WTC11 (cell line): ENCODE data around the gene SMYD3. TPM values are rescaled to one million over a fixed set of nuclear protein-coding genes. Genes with fewer than 3 reads are reported as not detected.
"Not testable (repeated sequence)": the region's sequence is repeated elsewhere in the genome, so short reads cannot be mapped to it uniquely, and the experiment has no call there.

ENCODE experiments used
- ATAC-seq: fragments of 200-7000 bp; cut with Tn5 transposase; 2 replicates; pipeline ENCODE4 v1.10.0; 2021; ENCODE audit warnings: mild to moderate bottlenecking, moderate library complexity
- CTCF ChIA-PET: fragments of 300-600 bp; sonication (Branson Sonifier 250); formaldehyde crosslinking; loops from one replicate; lab custom pipeline; 2021; ENCODE audit warnings: antibody characterized with exemption; lab: Charles Lee
- POLR2A ChIA-PET: fragments of 350-600 bp; sonication (Branson Sonifier 250); formaldehyde crosslinking; loops from one replicate; lab custom pipeline; 2021; ENCODE audit warnings: antibody characterized with exemption; lab: Charles Lee
- DNase-seq: peaks from one replicate; pipeline ENCODE4 v3.0.0; 2021; ENCODE audit warnings: low spot score
- H3K27ac Mint-ChIP-seq: 2 replicates; pipeline ENCODE4 v1.8.0; 2021; ENCODE audit warnings: mixed read lengths
- H3K27me3 Mint-ChIP-seq: 2 replicates; pipeline ENCODE4 v1.8.0; 2021; ENCODE audit warnings: low read depth, mild to moderate bottlenecking, moderate library complexity, mixed read lengths
- H3K36me3 Mint-ChIP-seq: 2 replicates; pipeline ENCODE4 v1.8.0; 2021; ENCODE audit warnings: mixed read lengths
- H3K4me1 Mint-ChIP-seq: 2 replicates; pipeline ENCODE4 v1.8.0; 2022; ENCODE audit warnings: mixed read lengths
- H3K4me3 Mint-ChIP-seq: 2 replicates; pipeline ENCODE4 v1.8.0; 2021; ENCODE audit warnings: mild to moderate bottlenecking, moderate library complexity, mixed read lengths
- H3K9me3 Mint-ChIP-seq: 2 replicates; pipeline ENCODE4 v1.8.0; 2021; ENCODE audit warnings: mixed read lengths
- E2F1 ChIP-seq: sonication (generic); formaldehyde crosslinking; IDR thresholded peaks from 2 replicates; pipeline ENCODE4 v1.8.0; 2022; ENCODE audit warnings: mild to moderate bottlenecking, missing genetic modification reagents
- E2F4 ChIP-seq: sonication (generic); formaldehyde crosslinking; IDR thresholded peaks from 2 replicates; pipeline ENCODE4 v1.8.1; 2022; ENCODE audit warnings: low read depth, mild to moderate bottlenecking, moderate library complexity, missing genetic modification reagents, borderline replicate concordance
- FOXK1 ChIP-seq: sonication (generic); formaldehyde crosslinking; IDR thresholded peaks from 2 replicates; pipeline ENCODE4 v1.8.0; 2022; ENCODE audit warnings: mild to moderate bottlenecking, moderate library complexity, missing genetic modification reagents
- MXD4 ChIP-seq: fragments of 250-450 bp; sonication (Bioruptor Pico); IDR thresholded peaks from 2 replicates; pipeline ENCODE4 v1.8.0; 2021; ENCODE audit warnings: mild to moderate bottlenecking, moderate library complexity, borderline replicate concordance
- NFE2L1 ChIP-seq: sonication (generic); formaldehyde crosslinking; IDR thresholded peaks from 2 replicates; pipeline ENCODE4 v1.8.1; 2023; ENCODE audit warnings: missing genetic modification reagents
- NR2C2 ChIP-seq: sonication (generic); formaldehyde crosslinking; IDR thresholded peaks from 2 replicates; pipeline ENCODE4 v1.8.0; 2022; ENCODE audit warnings: mild to moderate bottlenecking, missing genetic modification reagents
- OVOL2 ChIP-seq: fragments of 250-450 bp; sonication (Bioruptor Pico); IDR thresholded peaks from 2 replicates; pipeline ENCODE4 v1.9.0; 2021; ENCODE audit warnings: mild to moderate bottlenecking, borderline replicate concordance
- PRDM15 ChIP-seq: sonication (generic); formaldehyde crosslinking; IDR thresholded peaks from 2 replicates; pipeline ENCODE4 v1.8.0; 2022; ENCODE audit warnings: missing genetic modification reagents
- PREB ChIP-seq: sonication (generic); formaldehyde crosslinking; IDR thresholded peaks from 2 replicates; pipeline ENCODE4 v1.8.1; 2022; ENCODE audit warnings: mild to moderate bottlenecking, missing genetic modification reagents, moderate library complexity, borderline replicate concordance
- SP1 ChIP-seq: sonication (generic); formaldehyde crosslinking; conservative IDR thresholded peaks from 2 replicates; pipeline ENCODE4 v1.8.1; 2022; ENCODE audit warnings: missing genetic modification reagents
- ZNF263 ChIP-seq: sonication (generic); formaldehyde crosslinking; IDR thresholded peaks from 2 replicates; pipeline ENCODE4 v1.8.1; 2022; ENCODE audit warnings: low read depth, mild to moderate bottlenecking, moderate library complexity, missing genetic modification reagents
- ZNF396 ChIP-seq: fragments of 250-450 bp; sonication (Bioruptor Pico); IDR thresholded peaks from 2 replicates; pipeline ENCODE4 v1.8.0; 2021; ENCODE audit warnings: mild to moderate bottlenecking, moderate library complexity, borderline replicate concordance
- ZNF423 ChIP-seq: fragments of 250-450 bp; sonication (Bioruptor Pico); IDR thresholded peaks from 2 replicates; pipeline ENCODE4 v2.1.2; 2022; ENCODE audit warnings: mild to moderate bottlenecking, moderate library complexity
- total RNA-seq: library from RNA; stranded (reverse); gene quantifications from 3 replicates; pipeline ENCODE4 v1.2.3, GENCODE V29; 2021
- TF ChIP-seq, protein P1 (sequence below): fragments of 250-450 bp; sonication (Bioruptor Pico); IDR thresholded peaks from 2 replicates; pipeline ENCODE4 v1.9.0; 2021; ENCODE audit warnings: mild to moderate bottlenecking
- TF ChIP-seq, protein P2 (sequence below): fragments of 250-450 bp; sonication (Bioruptor Pico); IDR thresholded peaks from 2 replicates; pipeline ENCODE4 v2.1.2; 2022; ENCODE audit warnings: mild to moderate bottlenecking, moderate library complexity
- TF ChIP-seq, protein P3 (sequence below): sonication (generic); formaldehyde crosslinking; IDR thresholded peaks from 2 replicates; pipeline ENCODE4 v1.8.1; 2023; ENCODE audit warnings: mild to moderate bottlenecking, missing genetic modification reagents, borderline replicate concordance
- TF ChIP-seq, protein P4 (sequence below): sonication (generic); formaldehyde crosslinking; IDR thresholded peaks from 2 replicates; pipeline ENCODE4 v1.8.1; 2022; ENCODE audit warnings: missing genetic modification reagents, borderline replicate concordance

Gene SMYD3
- total RNA-seq, 1 experiment from 2014 or later, result 21.4 TPM

DNA sequence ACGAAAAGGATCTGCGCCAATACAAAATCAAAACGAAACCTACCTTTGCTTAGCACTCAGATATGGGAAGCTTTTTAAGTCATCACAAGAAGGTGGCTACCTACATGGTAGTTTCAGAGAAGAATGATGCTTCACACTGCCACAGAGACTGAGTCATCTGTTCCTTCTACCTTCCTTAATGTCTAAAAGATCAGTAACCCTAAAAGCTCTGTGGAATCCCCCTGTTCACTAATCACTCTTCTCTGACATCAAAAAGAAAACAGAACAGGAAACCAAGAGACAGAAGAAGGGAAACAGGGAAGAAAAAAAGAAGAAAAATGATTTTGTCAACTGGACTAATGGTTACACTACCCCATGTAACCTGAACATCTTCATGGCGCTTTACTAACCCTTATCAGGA lies 177.2 kb downstream of the SMYD3 start:
- H3K27ac Mint-ChIP-seq, result no peak overlapping the region
- H3K36me3 Mint-ChIP-seq, result peaks cover 5% of the 10 kb centered on the region; the same call in 1 of the 2 replicates
- H3K4me1 Mint-ChIP-seq, result no peaks in the 10 kb centered on the region
- no peak overlapping the region for H3K4me3 Mint-ChIP-seq
- H3K27me3 Mint-ChIP-seq, result no peaks in the 10 kb centered on the region
- ChIA-PET POLR2A (no interaction called here), CTCF (no interaction called here)
- DNase-seq (no peak), ATAC-seq (no peak)
- TF ChIP-seq PRDM15 (CRISPR knock-in tag), result no peak
- TF ChIP-seq NFE2L1 (CRISPR knock-in tag), result no peak
- TF ChIP-seq OVOL2, result no peak
- no peak for TF ChIP-seq FOXK1 (CRISPR knock-in tag)
- TF ChIP-seq, protein P1, sequence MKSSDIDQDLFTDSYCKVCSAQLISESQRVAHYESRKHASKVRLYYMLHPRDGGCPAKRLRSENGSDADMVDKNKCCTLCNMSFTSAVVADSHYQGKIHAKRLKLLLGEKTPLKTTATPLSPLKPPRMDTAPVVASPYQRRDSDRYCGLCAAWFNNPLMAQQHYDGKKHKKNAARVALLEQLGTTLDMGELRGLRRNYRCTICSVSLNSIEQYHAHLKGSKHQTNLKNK (CRISPR knock-in tag), result no peak
- no peak for TF ChIP-seq ZNF423 (CRISPR knock-in tag)
- no peak for TF ChIP-seq ZNF263 (CRISPR knock-in tag)
- no peak for TF ChIP-seq MXD4 (CRISPR knock-in tag)
- TF ChIP-seq E2F4 (CRISPR knock-in tag), result no peak
- TF ChIP-seq, protein P2, sequence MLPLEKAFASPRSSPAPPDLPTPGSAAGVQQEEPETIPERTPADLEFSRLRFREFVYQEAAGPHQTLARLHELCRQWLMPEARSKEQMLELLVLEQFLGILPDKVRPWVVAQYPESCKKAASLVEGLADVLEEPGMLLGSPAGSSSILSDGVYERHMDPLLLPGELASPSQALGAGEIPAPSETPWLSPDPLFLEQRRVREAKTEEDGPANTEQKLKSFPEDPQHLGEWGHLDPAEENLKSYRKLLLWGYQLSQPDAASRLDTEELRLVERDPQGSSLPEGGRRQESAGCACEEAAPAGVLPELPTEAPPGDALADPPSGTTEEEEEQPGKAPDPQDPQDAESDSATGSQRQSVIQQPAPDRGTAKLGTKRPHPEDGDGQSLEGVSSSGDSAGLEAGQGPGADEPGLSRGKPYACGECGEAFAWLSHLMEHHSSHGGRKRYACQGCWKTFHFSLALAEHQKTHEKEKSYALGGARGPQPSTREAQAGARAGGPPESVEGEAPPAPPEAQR (CRISPR knock-in tag), result no peak
- TF ChIP-seq E2F1 (CRISPR knock-in tag), result no peak
- TF ChIP-seq NR2C2 (CRISPR knock-in tag), result no peak
- no peak for TF ChIP-seq ZNF396 (CRISPR knock-in tag)
- no peak for TF ChIP-seq SP1 (CRISPR knock-in tag)
- TF ChIP-seq, protein P3, sequence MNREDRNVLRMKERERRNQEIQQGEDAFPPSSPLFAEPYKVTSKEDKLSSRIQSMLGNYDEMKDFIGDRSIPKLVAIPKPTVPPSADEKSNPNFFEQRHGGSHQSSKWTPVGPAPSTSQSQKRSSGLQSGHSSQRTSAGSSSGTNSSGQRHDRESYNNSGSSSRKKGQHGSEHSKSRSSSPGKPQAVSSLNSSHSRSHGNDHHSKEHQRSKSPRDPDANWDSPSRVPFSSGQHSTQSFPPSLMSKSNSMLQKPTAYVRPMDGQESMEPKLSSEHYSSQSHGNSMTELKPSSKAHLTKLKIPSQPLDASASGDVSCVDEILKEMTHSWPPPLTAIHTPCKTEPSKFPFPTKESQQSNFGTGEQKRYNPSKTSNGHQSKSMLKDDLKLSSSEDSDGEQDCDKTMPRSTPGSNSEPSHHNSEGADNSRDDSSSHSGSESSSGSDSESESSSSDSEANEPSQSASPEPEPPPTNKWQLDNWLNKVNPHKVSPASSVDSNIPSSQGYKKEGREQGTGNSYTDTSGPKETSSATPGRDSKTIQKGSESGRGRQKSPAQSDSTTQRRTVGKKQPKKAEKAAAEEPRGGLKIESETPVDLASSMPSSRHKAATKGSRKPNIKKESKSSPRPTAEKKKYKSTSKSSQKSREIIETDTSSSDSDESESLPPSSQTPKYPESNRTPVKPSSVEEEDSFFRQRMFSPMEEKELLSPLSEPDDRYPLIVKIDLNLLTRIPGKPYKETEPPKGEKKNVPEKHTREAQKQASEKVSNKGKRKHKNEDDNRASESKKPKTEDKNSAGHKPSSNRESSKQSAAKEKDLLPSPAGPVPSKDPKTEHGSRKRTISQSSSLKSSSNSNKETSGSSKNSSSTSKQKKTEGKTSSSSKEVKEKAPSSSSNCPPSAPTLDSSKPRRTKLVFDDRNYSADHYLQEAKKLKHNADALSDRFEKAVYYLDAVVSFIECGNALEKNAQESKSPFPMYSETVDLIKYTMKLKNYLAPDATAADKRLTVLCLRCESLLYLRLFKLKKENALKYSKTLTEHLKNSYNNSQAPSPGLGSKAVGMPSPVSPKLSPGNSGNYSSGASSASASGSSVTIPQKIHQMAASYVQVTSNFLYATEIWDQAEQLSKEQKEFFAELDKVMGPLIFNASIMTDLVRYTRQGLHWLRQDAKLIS (CRISPR knock-in tag), result no peak
- no peak for TF ChIP-seq PREB (CRISPR knock-in tag)
- TF ChIP-seq, protein P4, sequence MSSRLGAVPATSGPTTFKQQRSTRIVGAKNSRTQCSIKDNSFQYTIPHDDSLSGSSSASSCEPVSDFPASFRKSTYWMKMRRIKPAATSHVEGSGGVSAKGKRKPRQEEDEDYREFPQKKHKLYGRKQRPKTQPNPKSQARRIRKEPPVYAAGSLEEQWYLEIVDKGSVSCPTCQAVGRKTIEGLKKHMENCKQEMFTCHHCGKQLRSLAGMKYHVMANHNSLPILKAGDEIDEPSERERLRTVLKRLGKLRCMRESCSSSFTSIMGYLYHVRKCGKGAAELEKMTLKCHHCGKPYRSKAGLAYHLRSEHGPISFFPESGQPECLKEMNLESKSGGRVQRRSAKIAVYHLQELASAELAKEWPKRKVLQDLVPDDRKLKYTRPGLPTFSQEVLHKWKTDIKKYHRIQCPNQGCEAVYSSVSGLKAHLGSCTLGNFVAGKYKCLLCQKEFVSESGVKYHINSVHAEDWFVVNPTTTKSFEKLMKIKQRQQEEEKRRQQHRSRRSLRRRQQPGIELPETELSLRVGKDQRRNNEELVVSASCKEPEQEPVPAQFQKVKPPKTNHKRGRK (CRISPR knock-in tag), result no peak
- H3K9me3 Mint-ChIP-seq, result peaks cover 5% of the 10 kb centered on the region

DNA sequence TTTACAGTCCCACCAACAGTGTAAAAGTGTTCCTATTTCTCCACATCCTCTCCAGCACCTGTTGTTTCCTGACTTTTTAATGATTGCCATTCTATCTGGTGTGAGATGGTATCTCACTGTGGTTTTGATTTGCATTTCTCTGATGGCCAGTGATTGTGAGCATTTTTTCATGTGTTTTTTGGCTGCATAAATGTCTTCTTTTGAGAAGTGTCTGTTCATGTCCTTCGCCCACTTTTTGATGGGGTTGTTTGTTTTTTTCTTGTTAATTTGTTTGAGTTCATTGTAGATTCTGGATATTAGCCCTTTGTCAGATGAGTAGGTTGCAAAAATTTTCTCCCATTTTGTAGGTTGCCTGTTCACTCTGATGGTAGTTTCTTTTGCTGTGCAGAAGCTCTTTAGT lies 177.8 kb downstream of the SMYD3 start:
- H3K36me3 Mint-ChIP-seq, H3K4me3 Mint-ChIP-seq, POLR2A ChIA-PET, CTCF ChIA-PET, H3K9me3 Mint-ChIP-seq, ATAC-seq, DNase-seq, H3K27me3 Mint-ChIP-seq, H3K4me1 Mint-ChIP-seq, H3K27ac Mint-ChIP-seq: not testable (repeated sequence)
